Measurements from ENCODE around the gene VPS13D.

DNA sequence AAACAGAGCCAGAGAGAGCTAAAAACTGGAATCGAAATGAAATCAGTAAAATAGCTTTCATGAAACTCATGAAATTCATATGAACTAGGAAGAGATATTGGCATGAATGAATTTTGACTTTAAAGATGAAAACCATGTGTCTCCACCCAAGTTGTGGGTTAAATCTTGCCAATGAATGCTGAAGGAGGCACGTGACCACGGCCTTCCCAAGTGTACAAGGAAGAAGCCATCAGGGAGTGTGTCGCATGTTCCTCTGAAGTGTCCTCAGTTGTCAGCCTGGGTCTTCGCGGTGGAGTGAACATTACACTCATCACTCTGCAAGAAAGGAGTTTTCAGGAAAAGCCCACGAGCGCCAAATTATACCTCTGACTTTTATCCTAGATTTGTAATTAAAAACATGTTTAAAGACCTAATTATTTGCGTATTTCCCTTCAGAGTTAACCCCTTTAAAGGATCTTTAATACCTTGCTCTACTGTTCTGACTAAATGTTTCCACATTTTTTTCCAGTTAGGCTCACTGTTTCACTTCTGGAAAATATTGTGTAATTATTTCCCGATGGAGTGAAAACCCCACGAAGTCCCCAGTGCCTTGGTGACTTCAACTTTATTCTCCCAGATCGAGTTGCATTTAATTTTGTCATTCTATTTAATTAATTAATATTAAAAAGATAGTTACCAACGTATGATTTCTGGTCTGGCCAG, 269.9 kb downstream of the VPS13D start:
- TF ChIP-seq, protein P1, sequence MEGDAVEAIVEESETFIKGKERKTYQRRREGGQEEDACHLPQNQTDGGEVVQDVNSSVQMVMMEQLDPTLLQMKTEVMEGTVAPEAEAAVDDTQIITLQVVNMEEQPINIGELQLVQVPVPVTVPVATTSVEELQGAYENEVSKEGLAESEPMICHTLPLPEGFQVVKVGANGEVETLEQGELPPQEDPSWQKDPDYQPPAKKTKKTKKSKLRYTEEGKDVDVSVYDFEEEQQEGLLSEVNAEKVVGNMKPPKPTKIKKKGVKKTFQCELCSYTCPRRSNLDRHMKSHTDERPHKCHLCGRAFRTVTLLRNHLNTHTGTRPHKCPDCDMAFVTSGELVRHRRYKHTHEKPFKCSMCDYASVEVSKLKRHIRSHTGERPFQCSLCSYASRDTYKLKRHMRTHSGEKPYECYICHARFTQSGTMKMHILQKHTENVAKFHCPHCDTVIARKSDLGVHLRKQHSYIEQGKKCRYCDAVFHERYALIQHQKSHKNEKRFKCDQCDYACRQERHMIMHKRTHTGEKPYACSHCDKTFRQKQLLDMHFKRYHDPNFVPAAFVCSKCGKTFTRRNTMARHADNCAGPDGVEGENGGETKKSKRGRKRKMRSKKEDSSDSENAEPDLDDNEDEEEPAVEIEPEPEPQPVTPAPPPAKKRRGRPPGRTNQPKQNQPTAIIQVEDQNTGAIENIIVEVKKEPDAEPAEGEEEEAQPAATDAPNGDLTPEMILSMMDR (IDR thresholded peaks at IDR 0.05; ENCODE audit: extremely low read depth in 1 of 2, insufficient read depth in 1 of 2, low read depth in 1 of 2, low read length in 2 of 2) = no peak
- TF ChIP-seq EZH2 (IDR thresholded peaks at IDR 0.05; ENCODE audit: borderline replicate concordance, low read depth, low read length, severe bottlenecking) (no peak), POLR2AphosphoS5 (IDR thresholded peaks at IDR 0.05; ENCODE audit: insufficient read depth, low read depth, low read length) (no peak), POLR2A (IDR thresholded peaks at IDR 0.05; ENCODE audit: low read depth, low read length) (no peak), JUN (IDR thresholded peaks at IDR 0.05; ENCODE audit: borderline replicate concordance, insufficient read depth, insufficient read length, low read depth) (no peak)
- TF ChIP-seq, protein P2, sequence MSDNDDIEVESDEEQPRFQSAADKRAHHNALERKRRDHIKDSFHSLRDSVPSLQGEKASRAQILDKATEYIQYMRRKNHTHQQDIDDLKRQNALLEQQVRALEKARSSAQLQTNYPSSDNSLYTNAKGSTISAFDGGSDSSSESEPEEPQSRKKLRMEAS (IDR thresholded peaks at IDR 0.05; ENCODE audit: insufficient read depth, insufficient read length) = no peak

Measured in endothelial cell of umbilical vein (primary cell).